HG02943 (cell line): ENCODE data around the gene LRP5.

Source experiments
- ATAC-seq: cut with Tn5 transposase; IDR thresholded peaks from one replicate; pipeline ENCODE4 v1.9.1; 2021; ENCODE audit warnings: mild to moderate bottlenecking, low read depth, moderate library complexity; ENCODE audit not compliant: unreplicated experiment

Gene LRP5

DNA sequence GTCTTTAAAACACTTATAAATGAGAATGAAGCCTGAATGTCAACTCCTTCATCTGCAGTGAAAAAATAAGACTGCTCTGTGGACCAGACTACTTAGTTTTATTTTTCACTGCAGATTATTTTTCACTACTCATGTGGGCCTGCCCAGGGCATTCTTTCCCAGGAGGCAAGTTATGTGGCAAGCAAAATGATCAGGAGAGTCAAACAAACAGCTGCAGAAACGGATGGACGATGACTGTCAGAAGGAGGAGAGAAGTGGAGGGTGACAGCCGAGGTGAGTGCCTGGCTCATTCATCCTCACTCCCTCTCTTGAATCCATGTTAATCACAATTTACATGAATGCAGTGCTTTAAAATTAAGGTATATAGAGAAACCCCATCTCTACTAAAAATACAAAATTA, 5.8 kb upstream of the LRP5 start:
- no peak for ATAC-seq

DNA sequence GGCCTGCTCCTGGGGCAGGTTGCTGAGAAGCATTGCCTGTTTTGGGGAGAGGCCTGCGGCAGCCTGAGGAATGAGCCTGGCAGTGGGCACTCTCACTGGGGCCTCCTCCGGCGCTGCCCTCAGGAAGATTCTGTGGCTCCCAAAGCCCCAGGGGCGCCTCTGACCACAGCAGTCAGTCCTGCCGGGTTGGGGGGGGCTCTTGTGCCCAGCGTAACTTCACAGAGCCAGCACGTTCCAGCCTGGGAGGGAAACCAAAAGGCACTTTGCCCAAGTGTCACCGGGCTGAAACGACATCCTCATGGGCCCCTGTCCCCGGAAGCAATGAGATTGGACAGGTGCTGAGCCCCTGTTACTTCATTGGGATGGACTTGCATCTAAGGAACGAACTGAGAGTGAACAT, 4.3 kb upstream of the LRP5 start:
- ATAC-seq = no peak

DNA sequence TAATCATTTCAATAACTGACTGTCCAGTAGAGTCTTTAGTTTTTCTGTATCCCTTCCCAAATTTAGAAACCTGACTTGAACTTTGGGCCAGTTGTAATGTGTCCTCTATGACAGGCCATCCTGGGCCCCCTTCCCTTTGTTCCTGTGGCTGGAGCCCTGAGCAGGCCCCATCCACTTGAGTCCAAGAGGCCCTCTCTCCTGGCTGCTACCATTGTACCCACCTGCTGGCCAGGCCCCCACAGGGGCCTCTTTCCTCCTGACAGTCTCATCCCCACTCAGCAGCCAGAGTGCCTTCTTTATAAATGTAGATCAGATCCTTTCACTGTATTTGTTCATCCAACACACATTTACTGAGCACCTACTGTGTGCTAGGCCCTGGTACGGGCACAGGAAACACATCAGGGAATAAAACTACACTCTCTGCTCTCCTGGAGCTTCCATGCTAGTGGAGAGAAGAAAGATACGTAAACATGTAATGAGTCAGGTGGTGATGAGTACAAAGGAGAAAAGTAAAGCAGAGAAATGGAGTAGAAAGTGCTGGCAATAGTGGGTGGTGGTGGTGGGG, 2.7 kb upstream of the LRP5 start:
- ATAC-seq = no peak

DNA sequence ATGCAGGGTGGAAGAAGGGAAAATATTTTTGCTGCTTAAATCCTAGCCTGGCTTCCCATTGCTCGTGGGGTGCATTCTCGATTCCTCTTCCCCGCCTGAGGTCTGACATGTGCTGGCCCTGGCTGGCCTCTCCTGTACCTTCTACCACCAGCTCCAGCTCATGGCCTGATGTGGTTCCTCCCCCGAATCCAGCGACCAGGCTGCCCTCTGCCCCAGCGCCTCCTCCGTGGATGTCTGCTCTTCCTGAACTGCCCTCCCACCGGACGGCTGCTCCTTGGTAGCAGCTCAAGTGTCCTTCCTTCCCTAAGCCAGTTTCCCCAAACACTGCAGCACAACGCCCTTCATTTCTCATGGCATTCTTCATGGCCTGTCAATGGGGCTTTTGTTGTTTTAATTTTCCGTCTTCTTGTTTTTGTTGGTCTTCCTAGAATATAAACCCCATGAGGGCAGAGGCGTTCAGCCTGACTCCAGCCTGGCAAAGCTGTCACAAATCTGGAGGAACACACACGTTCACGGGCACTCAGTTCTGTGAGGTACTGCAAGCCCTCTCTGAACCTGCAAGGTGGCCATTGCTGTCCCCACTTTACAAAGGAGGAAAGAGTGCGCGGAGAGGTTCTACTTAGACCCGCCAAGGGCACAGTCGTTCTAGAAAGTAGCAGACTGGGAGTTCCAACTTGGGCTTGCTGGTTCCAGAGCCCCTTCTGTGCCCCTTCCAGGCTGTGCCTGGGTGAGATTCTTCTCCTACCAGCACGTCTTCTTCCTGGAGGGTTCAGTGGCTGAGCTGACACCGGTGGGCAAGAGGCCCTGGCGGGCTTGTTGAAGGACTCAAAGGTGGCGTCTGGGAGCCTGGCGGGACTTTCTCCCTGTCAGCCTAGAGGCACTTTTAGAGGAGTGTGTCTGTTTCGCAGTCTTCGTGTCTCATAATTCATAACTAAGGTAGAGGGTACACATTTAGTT, 953 bp upstream of the LRP5 start:
- ATAC-seq = no peak

DNA sequence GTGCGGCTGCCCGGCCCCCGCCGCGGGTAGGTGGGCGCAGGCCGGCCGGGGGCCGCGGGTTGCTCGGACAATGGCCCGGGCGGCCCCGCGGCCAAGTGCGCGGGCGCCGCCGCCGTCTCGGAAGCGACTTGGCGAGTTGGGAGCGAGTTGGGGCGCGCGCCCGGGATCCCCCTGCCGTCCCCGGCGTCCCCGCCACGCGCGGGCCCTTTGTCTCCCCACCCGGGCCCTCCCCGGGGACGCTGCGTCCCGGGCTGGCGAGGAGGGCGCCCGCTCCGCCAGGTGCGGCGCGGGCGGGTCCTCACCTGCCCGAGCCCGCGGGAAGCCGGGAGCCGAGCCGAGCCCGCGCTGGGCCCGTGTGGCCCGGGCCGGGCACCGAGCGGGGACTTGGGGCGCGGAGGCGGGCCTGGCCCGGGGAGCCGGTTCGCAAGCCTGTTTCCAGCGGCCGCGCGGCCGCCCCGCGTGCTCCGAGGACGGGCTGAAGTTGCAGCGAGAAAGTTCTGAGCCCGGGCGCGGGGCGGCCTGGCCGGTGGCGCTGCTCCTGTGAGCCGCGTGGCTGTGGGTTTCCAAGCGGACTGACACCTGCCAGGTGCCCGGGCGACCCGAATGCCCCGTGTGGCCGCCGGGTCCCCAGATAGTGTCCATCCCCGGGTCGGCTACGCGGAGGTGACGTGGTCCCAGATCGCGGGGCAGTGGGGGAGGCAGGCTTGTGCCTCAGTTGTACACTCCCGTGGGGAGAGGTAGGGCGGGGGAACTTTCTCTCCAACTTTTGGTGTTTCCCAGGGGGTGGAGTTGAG, 586 bp downstream of the LRP5 start:
- no peak for ATAC-seq

DNA sequence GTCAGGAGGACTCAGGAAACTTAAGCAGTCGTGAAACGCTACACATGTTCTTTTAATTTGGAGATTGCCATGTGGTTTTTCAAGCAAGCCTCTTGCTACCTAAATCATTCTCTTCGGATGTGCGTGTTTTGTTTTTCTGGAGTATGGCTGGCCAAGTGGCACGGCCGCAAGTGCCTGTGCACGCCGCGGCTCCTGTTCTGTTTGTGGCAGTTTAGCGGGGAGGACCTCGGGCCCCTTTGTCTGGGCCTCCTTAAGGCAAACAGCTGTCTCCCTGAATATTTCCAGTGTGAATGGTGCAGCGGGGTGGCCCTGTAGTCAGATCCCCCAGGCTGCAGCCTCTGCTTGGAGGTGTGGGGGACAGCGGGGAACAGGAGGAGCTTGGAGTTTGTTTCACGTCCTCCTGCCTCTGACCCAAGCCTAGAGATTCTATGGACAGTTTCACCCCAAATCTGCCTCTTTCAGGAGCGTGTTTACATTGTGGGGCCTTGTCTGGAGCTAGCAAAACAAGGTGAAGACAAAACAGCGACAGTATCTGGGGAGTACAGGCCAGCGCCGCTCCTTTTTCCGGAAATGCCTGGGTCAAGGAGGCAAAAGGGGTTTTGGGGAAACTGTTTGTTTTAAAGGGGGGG, 1.3 kb downstream of the LRP5 start:
- no peak for ATAC-seq

DNA sequence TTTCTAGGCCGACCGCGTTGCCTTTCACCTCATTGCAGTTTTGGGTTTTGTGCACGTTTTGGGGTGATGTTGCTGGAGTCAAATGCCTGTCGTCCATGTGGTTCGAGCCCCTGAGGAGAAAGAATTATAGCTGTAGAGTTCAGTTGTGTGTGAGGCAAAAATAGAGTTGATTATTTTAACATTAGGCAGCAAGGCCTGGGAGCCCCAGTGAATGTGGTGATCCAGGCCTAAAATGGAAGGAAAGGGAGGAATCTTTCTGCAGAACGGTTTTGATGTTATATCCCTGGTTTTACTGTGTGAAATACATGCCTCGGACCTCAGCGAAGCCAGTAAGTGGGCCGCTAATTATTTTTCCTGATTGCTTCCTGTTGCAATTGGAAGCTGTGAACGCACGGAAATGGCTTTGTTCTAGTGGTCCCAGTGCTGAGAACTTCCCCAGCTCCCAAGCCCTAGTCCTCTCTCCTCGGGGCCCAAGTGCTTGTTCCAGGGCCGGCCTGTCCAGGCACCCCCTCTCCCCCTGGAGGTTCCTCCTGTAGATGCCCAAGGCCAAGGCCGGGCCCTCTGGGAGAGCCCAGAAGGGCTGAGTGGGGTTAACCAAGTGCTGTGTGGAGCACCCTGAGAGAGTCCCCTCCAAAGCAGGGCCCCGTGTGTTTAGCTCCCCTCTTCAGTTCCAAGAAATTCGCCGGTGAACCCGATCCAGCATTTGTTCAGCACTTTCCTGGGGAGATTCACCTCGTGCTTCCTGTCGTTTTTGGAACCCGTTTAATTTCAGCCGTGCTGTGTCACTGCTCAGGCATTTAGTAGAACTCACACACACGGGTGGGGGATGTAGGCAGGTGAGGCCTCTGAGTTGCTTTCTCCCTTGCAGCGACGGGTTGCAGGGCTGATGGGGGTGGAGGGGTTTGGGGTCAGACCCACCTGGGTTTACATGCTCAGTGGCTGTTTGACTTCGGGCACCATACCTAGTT, 2.1 kb downstream of the LRP5 start:
- no peak for ATAC-seq

DNA sequence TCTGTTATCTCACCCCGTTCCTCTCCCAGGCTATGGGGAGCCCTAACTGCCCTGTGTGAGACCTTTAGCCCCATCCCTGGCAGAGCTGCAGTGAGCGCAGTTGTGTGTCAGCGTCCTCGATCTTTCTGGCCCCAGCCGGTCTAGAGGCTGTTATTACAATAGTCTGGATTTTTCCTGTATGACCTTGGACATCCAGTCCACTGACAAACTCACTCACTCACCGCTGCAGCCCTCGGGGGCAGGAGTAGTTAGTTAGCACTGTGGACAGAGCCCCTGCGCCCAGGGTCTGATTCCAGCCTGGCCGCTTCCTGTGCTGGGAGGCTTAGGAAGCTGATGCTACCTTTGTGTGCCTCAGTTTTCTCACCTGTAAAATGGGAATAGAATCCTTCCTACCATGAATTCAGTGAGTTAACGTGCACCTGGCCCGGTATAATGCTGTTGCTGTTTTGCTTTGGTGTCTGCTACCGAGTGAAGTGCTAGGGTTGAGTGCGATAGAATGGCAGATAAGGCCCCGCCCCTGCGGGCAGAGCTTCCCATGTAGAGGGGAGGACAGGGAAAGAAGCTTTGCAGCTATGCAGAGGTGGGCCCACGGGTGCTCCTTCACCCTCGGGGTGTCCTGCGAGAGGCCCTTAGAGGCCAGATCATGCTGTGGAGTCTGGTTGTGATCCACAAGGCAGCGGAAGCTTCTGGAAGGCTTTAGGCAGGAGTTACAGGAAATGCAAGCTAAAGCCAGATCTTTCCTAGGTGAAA, 3.0 kb downstream of the LRP5 start:
- no peak for ATAC-seq

DNA sequence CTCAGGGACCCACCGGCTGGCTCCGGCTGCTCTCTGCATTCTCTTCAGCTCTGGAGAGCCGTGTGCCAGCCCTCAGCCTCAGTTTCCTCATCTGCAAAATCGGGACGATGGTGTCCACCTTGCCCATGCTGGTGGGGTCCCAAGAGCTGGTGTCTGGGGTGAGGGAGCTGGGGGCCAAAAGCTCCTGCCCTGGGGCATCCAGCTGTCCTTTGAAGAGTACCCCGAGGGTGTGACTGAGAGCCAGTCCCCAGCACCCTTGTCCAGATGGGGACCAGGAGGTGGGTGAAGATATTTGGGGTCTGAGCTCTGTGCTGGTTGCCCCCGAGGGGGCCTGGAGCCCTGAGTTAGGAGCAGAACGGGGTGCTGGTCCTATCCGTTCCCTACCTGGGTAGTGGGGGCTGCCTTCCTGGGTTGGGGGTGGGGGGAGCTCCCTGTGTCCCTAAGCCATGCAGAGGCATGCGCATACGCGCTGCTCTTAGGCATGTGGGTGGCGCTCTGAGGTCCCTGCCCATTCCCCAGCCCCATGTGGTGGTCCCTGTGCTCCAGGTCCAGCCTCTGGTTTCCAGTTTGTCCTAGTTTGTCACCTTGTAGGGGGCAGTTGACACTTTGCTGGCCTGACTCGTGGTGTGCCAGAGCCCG, 4.9 kb downstream of the LRP5 start:
- ATAC-seq = no peak

DNA sequence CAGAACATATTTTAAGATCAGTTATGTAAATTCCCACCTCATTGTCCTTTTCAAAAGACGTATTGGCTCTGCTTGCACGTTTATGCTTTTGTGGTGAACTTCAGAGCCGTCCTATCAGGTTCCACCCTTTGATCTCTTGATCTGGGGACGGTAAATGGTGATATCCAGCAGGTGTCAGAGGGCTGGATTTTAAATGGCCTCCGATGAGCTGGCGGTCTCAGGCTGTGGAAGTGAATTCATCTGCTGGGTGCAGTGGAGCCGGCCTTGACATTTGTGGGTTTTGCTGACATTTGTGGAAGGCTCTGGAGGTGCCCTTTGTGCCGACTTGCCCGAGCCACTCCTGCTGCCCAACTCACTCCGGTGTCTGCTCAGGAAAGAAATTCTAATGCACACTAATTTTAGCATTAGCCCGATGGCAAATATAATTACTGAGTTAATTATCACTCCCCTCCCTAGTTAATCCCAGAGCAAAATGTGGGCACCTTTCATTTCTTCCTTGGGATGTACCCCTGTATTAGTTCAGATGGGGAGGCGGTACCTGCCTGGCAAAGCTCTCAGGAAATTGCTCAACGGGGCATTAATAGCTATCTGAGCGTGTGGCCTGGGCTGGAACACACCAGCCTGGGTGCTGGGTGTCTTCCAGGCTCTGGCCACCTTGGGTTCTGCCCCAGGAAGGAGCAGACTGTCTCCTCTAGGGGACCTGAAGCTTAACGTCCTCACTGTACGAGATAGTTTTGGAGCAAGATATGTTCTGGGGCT, 9.1 kb downstream of the LRP5 start:
- ATAC-seq = no peak

DNA sequence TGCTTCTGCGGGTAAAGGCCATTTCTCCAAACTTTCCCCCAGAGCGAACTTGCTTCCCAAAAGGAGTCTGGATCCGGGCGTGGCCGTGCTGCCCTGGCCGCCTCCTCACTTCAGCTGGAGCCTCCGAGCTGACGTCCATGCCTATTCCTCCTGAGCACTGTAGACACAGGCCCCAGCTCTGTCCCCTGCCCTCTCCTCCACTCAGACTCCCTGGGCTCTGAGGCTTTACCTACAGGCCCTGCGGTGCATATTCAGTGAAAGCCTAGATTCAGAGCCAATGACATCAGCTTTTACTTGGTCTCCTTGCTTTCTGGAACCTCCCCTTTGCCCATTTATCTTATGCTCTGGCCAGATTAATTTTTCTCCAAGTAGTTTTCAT, 9.7 kb downstream of the LRP5 start:
- no peak for ATAC-seq

DNA sequence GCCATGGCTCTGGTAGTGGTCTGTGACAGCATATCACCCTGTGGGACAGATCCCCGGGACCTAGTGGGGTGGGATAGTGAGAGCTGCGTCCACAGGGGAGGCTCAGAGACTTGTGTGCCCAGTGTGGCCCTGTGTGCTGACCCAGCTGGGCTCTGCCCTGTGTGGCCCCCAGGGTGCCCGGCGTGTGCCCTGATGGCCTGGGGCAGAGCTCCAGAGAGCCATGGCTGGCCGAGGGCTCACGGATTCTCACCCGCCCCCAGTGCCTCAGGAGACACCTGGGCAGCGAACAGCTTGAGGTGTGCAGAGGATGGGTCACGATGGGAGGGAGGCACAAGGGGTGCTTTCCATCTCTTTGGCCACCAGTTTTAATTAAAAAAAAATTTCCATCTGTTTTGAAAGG, 11.8 kb downstream of the LRP5 start:
- ATAC-seq = no peak

DNA sequence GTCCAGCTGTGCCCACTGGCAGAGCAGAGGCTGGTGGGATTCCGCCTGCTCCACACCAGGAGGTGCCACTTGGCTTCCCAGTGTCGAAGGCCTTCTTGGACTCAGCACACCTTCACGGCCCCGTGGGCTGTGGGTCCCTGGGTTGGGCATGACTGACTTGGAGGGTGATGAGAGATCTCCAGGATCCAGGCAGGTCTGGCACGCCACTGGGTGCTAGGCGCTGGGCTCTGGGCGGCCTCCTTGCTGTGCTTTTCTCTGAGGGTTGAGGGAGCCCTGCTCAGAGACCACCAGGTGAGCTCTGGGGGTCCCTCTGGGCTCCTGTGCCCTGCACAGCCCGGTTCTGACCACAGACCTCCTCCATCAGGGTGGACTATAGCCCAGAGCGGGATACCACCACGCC, 12.3 kb downstream of the LRP5 start:
- ATAC-seq = no peak

DNA sequence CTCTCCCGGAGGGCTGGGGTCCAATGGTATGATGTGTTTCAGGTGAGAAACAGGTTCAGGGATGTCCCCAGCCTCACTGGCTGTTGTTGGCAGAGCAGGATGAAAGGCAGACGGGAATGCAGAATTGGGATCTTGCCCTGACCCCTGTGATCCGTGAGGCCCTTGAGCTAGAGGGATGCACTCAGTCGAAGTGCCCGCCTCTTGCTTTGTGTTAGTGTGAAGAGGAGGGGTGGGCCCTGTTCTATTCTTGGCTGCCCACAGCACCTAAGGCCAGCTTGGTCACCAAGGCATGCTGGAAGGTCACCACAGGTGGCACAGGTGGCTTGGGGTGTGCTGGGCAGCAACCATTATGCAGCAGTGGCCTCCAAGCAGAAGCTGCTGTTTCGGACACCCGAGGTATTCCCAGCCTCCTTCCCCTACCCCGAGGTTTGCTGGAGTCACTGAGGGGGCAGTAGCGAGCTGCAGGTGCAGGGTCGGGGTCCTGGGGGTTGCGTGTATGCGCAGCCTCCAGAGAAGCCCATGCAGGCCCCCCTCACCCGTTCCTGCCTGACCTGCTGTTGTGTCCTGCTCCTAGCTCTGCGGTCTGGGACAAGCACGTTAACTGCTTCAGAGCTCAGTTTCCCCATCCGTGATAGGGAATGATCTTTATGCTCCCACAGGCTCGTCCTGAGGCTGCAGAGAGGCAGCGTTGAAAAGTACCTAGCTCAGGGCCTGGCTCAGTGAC, 13.0 kb downstream of the LRP5 start:
- no peak for ATAC-seq

DNA sequence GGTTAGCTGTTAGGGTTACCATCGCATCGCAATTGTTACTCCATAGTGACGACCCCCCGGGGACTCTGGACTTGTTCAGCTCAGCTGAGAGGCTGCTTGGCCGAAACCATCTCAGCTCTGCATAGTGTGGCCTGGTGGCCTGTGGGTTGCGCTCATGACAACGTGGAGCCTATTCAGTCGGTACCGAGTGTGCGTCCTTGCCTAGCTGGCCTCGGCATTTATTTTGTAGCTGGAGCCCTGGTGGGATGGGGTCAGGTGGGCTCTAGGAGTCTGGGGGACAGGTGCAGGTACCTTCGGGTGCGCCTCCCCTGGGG, 13.5 kb downstream of the LRP5 start:
- no peak for ATAC-seq

DNA sequence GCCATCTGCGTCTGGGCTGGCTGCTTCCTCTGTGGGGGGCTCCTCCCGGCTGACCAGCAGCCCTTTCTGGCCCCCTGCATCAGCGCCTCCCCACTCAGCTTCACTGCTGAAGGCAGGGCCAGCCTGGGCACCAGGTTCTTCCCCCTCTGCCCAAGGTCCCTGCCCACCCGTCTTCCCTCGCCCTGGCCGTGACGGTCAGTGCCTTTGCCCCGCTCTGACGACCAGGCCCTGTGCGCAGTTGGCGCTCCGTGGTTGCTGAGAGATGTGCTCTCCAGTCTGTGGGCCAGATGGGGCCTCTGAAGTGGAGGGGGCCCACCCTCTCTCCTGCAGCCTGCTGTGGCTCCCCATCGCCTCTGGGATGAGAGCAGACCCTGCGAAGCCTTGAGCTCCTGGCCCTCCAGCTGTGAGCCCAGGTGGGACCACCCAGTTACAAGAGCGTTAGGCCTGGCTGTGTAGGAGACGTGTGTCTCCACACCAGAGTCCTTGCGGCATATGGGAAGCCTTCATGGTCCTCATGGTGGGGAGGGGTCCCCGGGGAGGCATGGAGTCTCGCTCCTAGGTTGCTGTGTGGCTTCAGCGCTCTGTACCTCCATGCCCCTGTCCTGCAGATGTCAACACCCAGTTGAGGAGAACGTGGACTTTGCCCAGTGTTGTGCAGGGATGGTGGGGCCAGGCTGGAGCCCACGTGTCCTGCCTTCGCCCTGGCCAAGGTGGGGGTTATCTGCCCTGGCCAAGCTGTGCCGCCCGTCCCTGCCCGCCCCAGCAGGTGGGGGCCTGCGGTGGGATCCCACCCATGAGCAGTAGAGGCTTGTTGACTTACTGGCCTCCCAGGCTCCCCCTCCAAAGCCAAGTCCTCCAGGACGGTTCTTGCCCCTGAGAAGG, 14.2 kb downstream of the LRP5 start:
- ATAC-seq = no peak
